Stimulated activated CD8-positive, alpha-beta memory T cell treated with anti-CD3 and anti-CD28 coated beads, Interleukin-4, amount 100 ng/mL, for 4 hours (primary cell): ENCODE data around the gene EP400.
"Not testable (repeated sequence)": the region's sequence is repeated elsewhere in the genome, so short reads cannot be mapped to it uniquely, and the experiment has no call there.

Experiments
- DNase-seq, 2 donors: peaks; one replicate each; pipeline ENCODE4 v3.0.0-alpha.2; 2020; ENCODE audit warnings: low read depth in 2 of 2, low spot score in 1 of 2

Gene EP400

DNA sequence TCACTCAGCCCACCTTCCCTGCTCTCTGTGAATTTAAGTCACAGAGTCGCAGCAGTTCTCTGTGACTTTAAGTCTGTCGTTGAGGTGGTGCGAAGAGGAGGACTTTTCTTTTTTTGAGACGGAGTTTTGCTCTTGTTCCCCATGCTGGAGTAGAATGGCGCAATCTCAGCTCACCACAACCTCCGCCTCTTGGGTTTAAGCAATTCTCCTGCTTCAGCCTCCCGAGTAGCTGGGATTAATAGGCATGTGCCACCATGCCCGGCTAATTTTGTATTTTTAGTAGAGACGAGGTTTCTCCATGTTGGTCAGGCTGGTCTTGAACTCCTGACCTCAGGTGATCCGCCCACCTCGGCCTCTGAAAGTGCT is 35.8 kb downstream of the EP400 start:
- not testable (repeated sequence) for DNase-seq

- DNase-seq: no peak
Measured at GRCh38 chr12:131986361-131986760, 36.6 kb downstream of the EP400 start.

DNA sequence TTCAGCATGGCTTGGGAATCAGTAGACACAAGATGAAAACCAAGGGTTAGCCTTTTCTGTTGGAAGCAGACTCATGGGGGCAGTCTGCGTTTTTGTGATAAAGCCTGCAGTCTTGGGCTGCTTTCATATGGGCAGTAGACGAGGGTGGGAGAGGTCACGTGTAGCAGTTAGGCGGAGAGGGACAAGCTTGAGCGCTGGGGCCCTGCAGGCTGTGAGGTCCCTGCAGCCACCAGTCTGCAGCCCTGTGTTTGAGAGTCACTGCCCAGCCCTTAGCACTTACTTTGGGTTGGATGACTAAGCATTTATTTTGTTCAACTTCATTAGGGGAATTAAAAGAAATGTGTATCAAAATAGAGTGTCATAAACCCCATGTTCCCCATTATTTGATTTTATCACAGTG is 37.2 kb downstream of the EP400 start:
- no peak for DNase-seq

GRCh38 chr12:131987552-131987951 is 37.8 kb downstream of the EP400 start:
- no peak for DNase-seq

DNA sequence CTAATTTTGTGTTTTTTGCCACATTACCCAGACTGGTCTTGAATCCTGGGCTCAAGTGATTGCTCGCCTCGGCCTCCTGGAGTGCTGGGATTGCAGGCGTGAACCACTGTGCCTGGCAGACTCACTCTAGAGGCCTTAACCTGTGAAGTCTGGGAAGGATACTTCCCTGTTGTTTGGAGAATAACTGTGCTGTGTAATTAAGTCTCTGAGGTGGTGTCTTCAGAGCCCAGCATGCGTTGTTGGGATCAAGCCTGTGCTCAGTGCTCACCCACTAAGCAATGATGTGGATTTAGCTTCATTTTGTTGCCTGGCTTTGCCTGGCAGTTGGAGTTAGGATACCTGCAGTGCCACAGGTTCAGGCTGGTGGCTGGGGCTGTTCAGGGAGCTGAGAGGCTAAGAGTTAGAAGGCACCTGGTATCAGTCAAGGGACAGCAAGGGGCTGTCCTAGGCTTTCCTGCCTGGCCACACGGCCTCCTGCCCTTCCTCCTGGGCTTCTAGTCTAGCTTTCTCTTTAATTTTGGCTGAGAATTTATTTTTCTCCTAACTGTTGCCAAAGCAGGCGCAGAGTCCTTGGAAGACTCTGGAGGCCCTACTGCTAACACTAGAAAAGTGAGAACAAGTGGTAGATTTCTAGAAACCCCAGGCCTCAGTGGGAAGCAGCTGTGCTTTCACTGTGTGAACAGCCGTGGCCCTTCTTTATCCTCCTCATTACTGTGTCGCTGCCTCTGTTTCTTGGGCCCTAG is 38.5 kb downstream of the EP400 start:
- no peak for DNase-seq

GRCh38 chr12:131989021-131989420 is 39.3 kb downstream of the EP400 start:
- no peak for DNase-seq

- DNase-seq: no peak
Measured at GRCh38 chr12:131990066-131990979, 40.6 kb downstream of the EP400 start.

GRCh38 chr12:131990980-131991305 is 41.2 kb downstream of the EP400 start:
- no peak for DNase-seq

GRCh38 chr12:131991816-131992430 is 42.2 kb downstream of the EP400 start:
- no peak for DNase-seq

- no peak for DNase-seq
Measured at GRCh38 chr12:131994589-131994988, 44.8 kb downstream of the EP400 start.

DNA sequence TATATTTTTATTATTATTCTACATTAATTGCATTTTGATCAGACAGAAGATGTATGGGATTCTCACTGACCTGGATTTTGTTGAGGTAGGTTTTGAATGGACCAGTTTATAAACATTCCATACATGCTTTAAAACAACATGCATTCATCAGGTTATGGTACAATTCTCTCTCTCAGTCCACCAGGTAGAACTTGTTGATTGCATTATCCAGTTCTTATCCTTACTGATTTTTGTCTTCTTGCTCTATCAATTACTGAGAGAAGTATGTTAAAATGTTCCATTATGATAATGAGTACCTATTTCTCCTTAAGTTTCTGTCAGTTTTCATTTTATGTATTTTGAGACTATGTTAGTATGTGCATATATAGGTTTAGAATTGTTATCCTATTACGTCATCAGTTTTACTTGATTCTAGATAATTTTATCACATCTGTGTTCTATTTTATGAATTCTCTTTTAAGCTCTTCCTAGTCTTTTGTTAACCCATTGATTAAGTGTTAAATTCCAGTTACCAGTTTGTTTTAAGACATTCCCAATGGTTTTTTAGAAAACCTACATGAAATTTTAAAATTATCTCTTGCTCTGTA is 50.6 kb downstream of the EP400 start:
- no peak for DNase-seq

DNA sequence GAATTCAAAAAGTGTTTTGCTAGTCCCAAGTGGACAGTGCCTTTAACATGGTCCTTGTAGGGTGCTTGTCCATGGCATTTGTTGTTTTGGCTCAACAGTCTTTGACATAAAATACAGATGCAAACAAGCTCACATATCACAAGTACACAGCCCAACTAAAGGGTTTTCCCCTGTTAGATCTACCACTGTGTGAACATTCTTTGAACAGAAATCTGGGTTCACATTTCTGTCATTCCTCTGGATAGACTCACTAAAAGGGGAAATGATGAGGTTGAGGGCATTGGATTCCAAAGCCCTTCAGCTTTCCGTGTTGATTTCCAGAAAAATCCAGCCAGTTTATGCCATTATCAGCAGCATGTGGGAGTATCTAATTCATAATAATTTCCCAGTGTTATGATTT is 54.1 kb downstream of the EP400 start:
- DNase-seq: no peak

DNA sequence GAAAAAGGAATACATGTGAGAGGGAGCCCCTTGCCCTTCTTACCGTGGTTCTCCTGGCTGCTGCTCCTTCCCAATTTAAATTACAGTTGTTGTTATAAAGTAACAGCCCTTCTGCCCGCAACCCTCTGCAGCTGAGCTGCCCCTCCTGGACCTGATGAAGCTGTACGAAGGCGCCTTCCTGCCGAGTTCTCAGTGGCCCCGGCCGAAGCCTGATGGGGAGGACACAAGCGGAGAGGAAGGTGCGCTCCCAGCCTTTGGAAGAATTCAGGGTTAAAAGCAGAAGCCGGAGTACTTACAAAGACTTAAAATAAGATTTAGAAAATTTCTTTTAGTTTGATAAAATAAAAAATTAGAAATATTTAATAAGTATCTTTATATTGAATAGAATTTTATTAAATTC is 55.2 kb downstream of the EP400 start:
- DNase-seq: no peak

DNA sequence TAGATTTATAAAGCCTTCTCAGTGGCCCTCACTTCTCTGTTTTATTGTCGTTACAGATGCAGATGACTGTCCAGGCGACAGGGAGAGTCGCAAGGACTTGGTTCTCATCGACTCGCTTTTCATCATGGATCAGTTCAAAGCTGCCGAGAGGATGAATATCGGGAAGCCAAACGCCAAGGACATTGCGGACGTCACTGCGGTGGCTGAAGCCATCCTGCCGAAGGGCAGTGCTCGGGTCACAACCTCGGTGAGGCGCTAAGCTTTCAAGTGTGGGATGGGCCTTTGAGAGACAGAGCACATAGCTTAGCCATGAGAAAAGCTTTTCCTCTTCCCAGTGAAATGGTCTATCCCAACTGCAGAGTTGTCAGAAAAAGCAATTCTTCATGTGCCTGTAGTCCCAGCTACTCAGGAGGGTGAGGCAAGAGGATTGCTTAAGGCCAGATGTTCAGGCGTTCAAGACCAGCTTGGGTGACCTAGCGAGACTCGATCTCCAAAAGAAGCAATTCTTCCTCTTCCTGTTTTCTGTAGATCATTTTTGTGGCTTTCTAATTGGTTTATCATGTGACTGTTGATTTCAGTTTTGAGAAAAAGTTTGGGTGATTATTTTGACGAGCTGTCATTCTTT is 56.4 kb downstream of the EP400 start:
- DNase-seq: no peak

DNA sequence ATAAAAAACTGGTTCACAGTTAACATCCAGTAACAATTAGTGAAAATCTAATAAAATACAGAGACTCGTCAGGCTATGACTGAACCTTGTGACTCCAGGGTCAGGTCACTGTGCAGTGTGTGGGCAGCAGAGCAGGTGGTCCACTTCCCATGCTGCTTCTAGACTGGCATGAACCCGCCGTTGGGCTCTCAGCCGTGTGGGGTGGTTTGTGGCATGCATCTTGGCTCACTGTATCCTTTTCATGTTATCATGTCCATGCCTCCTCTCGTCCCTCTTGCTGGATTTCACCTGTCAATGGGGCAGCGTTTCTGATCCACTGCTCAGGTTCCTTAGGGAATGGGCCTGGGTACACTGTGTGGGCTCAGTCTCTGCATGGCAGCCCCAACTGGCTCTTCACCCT is 57.3 kb downstream of the EP400 start:
- no peak for DNase-seq

GRCh38 chr12:132009336-132009859 is 59.7 kb downstream of the EP400 start:
- DNase-seq: no peak

DNA sequence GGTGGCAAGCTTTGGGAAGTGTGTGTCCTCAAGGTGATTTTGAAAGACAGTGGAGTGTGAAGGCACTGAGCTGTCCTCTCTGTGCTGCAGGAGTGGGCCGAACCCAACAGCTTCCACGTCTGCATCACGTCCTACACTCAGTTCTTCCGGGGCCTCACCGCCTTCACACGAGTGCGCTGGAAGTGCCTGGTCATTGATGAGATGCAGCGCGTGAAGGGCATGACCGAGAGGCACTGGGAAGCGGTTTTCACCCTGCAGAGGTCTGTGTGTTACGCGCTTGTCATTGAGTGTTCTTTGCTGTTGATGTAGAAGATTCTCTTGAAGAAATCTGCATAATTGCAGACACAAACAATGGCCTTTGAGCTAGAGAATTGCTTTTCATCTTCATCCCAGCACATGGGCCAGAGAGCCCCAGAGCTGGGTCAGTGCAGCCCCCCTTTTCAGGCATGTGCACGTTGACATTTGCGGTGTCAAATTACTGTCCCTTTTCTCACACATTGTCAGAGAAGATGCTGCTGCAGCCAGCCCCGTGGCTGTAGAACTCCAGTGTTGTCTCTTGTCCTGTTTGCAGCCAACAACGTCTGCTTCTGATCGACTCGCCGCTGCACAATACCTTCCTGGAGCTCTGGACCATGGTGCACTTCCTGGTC is 63.3 kb downstream of the EP400 start:
- DNase-seq: no peak

DNA sequence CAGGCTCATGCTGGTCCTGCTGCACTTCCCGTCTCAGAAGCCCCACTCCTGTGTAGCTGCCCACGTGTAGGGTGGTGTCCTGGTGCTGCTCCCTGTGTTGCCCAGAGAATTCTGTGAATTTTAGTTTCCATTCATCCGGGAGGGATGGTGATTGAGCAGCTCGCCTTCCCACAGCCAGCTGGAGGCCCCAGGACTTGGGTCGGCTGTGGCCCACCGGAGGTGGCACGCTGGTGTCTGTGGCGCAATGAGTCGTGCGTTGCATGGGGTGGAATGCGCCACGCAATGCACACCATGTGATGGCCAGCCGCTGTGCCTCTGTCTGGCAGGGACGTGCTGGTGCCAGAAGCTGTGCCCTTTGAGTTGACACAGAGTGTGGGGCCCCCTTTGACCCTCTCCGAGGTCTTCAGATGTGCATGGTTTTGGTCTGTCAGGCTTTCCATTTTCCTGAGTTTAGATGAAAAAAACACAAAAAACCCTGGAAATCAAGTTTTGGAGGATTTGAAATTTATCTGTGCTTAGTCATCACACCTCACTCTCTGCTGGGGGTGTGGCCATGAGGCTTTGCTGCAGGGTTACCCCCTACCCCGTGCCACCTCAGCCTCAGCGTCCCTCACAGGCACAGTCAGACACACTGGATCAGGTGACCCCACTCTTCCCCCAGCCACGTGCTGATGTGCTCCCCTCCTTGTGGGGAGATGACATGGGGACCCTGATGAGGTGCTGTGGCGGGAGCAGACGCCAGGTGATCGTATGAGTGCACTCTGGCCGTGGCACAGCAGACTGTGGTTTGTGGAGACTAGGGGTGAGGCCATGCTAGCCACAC is 64.6 kb downstream of the EP400 start:
- no peak for DNase-seq

DNA sequence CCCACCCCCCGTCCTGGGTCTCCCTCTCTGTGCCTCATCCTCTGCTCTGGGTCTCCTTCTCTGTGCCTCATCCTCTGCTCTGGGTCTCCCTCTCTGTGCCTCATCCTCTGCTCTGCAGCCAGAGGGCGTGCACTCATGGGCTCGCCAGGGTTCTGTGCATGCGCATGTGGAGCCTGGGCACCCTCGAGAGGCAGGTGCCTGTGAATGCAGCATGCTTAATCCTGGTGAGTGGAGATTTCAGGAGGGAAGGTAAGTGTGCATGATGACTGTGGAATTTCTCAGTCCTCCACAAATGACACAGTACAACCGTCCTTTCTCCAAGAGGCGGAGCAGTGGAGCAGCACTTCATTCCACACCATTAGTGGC is 65.2 kb downstream of the EP400 start:
- no peak for DNase-seq
